ENCODE measurements around the gene TAF1.
"Not testable (repeated sequence)": the region's sequence is repeated elsewhere in the genome, so short reads cannot be mapped to it uniquely, and the experiment has no call there.

Gene TAF1

GRCh38 chrX:71513731-71514130, 147.6 kb downstream of the TAF1 start:
- not testable (repeated sequence) for DNase-seq

DNA sequence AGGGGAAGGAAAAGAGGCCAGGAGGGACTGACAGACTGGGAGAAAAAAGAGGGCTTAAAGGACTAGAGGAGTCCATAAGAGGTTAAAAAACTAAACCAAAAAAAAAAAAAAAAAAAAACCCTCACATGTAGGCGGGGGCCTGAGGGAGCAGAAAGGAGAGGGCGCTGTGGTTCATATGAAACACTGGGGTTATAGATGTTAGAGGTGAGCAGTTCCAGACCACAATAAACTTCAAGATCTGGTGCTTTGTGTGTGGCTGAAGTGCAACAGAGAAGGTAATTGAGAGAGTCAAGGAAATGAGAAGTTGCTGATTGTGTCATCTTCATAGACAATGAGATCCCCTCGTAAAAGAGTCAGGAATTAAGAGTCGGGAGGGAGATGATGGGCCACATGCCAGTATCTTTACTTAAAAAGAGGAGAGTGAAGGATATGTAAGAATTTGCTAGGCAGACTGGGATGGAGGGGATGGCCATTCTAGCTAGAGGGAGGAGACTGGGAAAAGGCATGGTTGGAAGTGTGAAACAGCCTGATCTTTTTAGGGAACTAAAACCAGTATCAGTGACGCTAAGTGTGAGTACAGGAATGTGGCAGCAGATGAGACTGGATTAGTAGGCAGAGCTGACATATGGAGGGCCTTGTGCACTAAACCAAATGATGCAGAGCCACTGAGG, 148.3 kb downstream of the TAF1 start:
- DNase-seq: peak; percentile 31 to 47

GRCh38 chrX:71515038-71515396, 148.9 kb downstream of the TAF1 start:
- no peak for DNase-seq

Data from CD4-positive, alpha-beta T cell treated with Interleukin-1 beta for 1 hour (primary cell).